Measurements from ENCODE around the gene DIS3L2.

DNA sequence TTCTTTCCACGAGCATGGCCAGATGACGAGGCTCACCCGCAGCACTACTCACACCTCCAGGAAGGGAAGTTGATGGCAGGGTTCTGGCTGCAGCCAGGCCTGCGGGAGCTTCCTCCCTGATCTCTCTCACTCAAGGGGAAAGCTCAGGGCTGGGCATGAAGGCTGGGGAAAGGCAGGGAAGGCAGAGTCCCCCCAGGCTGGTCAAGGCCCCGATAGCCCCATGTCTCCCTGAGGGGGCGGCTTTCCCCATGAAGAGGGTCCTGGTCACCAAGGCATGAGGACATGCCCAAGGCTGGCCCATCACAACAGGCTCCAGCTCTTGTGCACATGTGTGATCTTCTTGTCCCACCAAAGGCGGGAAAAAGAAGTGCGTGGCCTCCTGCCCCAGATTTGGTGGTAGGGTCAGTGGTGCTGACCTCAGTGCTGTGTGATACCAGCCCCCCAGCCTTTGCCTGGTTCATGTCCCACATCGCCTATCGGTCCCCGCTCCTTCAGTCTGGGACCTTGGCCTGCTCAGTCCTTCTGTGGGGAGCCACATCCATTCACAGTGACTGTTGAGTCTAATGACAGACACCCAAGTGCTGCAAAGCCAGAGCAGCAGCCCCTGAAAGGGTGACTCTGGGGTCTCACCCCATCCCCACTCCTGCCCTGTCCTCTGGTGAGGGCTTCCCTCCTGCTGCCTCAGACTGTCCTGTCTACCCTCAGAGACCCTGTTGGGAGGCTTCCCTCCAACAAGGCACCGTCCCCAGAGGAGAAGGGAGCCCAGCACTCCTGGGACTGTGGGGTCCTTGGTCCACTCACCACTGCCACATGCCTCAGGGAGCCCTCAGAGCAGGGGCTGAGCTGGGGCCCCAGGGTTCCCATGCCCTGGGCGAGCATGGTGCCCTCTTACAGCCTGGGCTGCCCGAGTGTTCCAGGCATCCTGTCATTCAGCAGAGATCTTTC lies 367.3 kb downstream of the DIS3L2 start:
- TF ChIP-seq CTCF (conservative IDR thresholded peaks at IDR 0.05; ENCODE audit: low read length) (no peak), EZH2phosphoT487 (IDR thresholded peaks at IDR 0.05; ENCODE audit: borderline replicate concordance) (no peak)
